ENCODE results near the gene MIA2. TPM values are rescaled to one million over a fixed set of nuclear protein-coding genes. Genes with fewer than 3 reads are reported as not detected.
"Not testable (repeated sequence)": the region's sequence is repeated elsewhere in the genome, so short reads cannot be mapped to it uniquely, and the experiment has no call there.

The MIA2 gene
- total and polyA plus RNA-seq, 9 of the 15 experiments (the other 6 are each of a cell fraction or from before 2014, with no cell fraction given): 6.0 to 21.8 (median 12.8) TPM

DNA sequence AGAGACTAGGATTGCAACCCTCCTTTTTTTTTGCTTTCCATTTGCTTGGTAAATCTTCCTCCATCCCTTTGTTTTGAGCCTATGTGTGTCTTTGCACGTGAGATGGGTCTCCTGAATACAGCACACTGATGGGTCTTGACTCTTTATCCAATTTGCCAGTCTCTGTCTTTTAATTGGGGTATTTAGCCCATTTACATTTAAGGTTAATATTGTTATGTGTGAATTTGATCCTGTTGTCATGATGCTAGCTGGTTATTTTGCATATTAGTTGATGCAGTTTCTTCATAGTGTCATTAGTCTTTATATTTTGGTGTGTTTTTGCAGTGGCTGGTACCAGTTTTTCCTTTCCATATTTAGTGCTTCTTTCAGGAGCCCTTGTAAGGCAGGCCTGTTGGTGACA, 23.7 kb downstream of the MIA2 start:
- H4K20me1 ChIP-seq (replicated peaks; ENCODE audit: control insufficient read depth, insufficient read depth, low read length); H3K36me3 ChIP-seq (ENCODE audit: control insufficient read depth, insufficient read depth, low read length); H3K9me1 ChIP-seq (ENCODE audit: control insufficient read depth, insufficient read depth, low read length); CTCF ChIA-PET (ENCODE audit: low intra/inter-chr PET ratio); H3K4me1 ChIP-seq (replicated peaks in 1 of 2; ENCODE audit: control insufficient read depth in 2 of 2, insufficient read depth in 2 of 2, low read length in 2 of 2); FAIRE-seq; in situ Hi-C loops (cut with MboI); ATAC-seq; POLR2A ChIA-PET; H3K9ac ChIP-seq (ENCODE audit: insufficient read depth in 1 of 2, low read depth in 2 of 2, low read length in 2 of 2); H3K27ac ChIP-seq (ENCODE audit: extremely low read depth, low read depth, low read length); H2AFZ ChIP-seq (ENCODE audit: low read depth, low read length); H3K4me2 ChIP-seq (ENCODE audit: insufficient read depth, low read length); H3K79me2 ChIP-seq (ENCODE audit: control insufficient read depth, insufficient read depth, low read length); DNase-seq (ENCODE audit: extremely low read depth in 1 of 4, low spot score in 3 of 4); intact Hi-C loops (cut with micrococcal nuclease); H3K9me3 ChIP-seq (replicated peaks; ENCODE audit: control insufficient read depth, insufficient read depth, low read depth, low read length); H3K4me3 ChIP-seq; BruUV-seq (replicated peaks); H3K27me3 ChIP-seq (ENCODE audit: control insufficient read depth in 2 of 2, insufficient read depth in 2 of 2, low read length in 2 of 2): not testable (repeated sequence)
- TF ChIP-seq ZNF507 (tag; conservative IDR thresholded peaks at IDR 0.05): peak; percentile 94
- TF ChIP-seq ZNF354B (CRISPR knock-in tag; IDR thresholded peaks at IDR 0.05): peak; percentile 38; the same call in 1 of the 2 replicates
- 20% methylated on average over 1 of the region's 1 CpG for WGBS (ENCODE audit: insufficient coverage, low coverage, missing lambda C conversion rate)

DNA sequence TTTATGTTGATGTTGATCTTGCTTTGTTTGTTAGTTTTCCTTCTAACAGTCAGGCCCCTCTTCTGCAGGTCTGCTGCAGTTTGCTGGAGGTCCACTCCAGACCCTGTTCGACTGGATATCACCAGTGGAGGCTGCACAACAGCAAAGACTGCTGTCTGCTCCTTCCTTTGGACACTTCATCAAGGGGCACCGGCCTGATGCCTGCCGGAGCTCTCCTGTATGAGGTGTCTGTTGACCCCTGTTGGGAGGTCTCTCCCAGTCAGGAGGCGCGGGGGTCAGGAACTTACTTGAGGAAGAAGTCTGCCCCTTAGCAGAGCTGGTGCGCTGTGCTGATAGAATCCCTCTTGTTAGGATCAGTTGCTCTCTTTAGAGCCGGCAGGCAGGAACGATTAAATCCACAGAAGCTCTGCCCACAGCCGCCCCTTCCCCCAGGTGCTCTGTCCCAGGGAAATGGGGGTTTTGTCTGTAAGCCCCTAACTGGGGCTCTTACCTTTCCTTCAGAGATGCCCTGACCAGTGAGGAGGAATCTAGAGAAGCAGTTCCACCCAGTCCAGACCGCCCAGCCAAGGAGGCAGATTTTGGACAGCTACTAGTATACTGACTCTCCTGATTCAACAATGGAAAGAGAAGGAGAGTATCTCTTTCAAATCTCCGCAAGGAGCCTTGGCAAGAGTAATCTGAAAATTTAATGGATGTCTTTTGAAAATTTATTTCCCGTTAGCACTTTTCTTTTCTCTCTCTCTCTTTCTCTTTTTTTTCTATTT, 25.2 kb downstream of the MIA2 start:
- no peaks in the 10 kb centered on the region for H3K27me3 ChIP-seq (ENCODE audit: control insufficient read depth in 2 of 2, insufficient read depth in 2 of 2, low read length in 2 of 2)
- no peaks in the 10 kb centered on the region for H3K9me1 ChIP-seq (ENCODE audit: control insufficient read depth, insufficient read depth, low read length)
- no peaks in the 10 kb centered on the region for H3K9me3 ChIP-seq (replicated peaks; ENCODE audit: control insufficient read depth, insufficient read depth, low read depth, low read length)
- POLR2A ChIA-PET: interaction anchor here (0.7 kb wide), 1 partner anchor 158 kb away, joined by 3 read pairs; no protein-coding TSS in a partner anchor
- ATAC-seq: peak; percentile 70
- H3K79me2 ChIP-seq (ENCODE audit: control insufficient read depth, insufficient read depth, low read length): no peaks in the 10 kb centered on the region
- no peak for DNase-seq (ENCODE audit: extremely low read depth in 1 of 4, low spot score in 3 of 4)
- no peak overlapping the region for H3K4me2 ChIP-seq (ENCODE audit: insufficient read depth, low read length)
- BruUV-seq (replicated peaks): no TSS peak
- 0 out of 2 replicates have a peak overlapping the region, but pooled peaks have one; percentile 24 for H2AFZ ChIP-seq (ENCODE audit: low read depth, low read length)
- H4K20me1 ChIP-seq (replicated peaks; ENCODE audit: control insufficient read depth, insufficient read depth, low read length): no peaks in the 10 kb centered on the region
- in situ Hi-C loops (cut with MboI): no loop called here
- WGBS (ENCODE audit: insufficient coverage, low coverage, missing lambda C conversion rate): 48% methylated on average over 8 of the region's 12 CpGs
- intact Hi-C loops (cut with micrococcal nuclease): no loop called here
- H3K4me1 ChIP-seq (replicated peaks in 1 of 2; ENCODE audit: control insufficient read depth in 2 of 2, insufficient read depth in 2 of 2, low read length in 2 of 2): no peaks in the 10 kb centered on the region
- H3K27ac ChIP-seq (ENCODE audit: extremely low read depth, low read depth, low read length): no peak overlapping the region
- H3K9ac ChIP-seq (ENCODE audit: insufficient read depth in 1 of 2, low read depth in 2 of 2, low read length in 2 of 2): no peak overlapping the region
- no peak for FAIRE-seq
- CTCF ChIA-PET (ENCODE audit: low intra/inter-chr PET ratio): no interaction called here
- H3K4me3 ChIP-seq: no peak overlapping the region
- no peaks in the 10 kb centered on the region for H3K36me3 ChIP-seq (ENCODE audit: control insufficient read depth, insufficient read depth, low read length)
- TF ChIP-seq, protein P1, sequence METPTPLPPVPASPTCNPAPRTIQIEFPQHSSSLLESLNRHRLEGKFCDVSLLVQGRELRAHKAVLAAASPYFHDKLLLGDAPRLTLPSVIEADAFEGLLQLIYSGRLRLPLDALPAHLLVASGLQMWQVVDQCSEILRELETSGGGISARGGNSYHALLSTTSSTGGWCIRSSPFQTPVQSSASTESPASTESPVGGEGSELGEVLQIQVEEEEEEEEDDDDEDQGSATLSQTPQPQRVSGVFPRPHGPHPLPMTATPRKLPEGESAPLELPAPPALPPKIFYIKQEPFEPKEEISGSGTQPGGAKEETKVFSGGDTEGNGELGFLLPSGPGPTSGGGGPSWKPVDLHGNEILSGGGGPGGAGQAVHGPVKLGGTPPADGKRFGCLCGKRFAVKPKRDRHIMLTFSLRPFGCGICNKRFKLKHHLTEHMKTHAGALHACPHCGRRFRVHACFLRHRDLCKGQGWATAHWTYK (CRISPR knock-in tag; IDR thresholded peaks at IDR 0.05): no peak
- TF ChIP-seq ADNP (tag; IDR thresholded peaks at IDR 0.05) (no peak), PTRF (tag; IDR thresholded peaks at IDR 0.05) (no peak)
- TF ChIP-seq, protein P2, sequence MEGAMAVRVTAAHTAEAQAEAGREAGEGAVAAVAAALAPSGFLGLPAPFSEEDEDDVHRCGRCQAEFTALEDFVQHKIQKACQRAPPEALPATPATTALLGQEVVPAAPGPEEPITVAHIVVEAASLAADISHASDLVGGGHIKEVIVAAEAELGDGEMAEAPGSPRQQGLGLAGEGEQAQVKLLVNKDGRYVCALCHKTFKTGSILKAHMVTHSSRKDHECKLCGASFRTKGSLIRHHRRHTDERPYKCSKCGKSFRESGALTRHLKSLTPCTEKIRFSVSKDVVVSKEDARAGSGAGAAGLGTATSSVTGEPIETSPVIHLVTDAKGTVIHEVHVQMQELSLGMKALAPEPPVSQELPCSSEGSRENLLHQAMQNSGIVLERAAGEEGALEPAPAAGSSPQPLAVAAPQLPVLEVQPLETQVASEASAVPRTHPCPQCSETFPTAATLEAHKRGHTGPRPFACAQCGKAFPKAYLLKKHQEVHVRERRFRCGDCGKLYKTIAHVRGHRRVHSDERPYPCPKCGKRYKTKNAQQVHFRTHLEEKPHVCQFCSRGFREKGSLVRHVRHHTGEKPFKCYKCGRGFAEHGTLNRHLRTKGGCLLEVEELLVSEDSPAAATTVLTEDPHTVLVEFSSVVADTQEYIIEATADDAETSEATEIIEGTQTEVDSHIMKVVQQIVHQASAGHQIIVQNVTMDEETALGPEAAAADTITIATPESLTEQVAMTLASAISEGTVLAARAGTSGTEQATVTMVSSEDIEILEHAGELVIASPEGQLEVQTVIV (CRISPR knock-in tag; IDR thresholded peaks at IDR 0.05; ENCODE audit: borderline replicate concordance): no peak
- TF ChIP-seq, protein P3, sequence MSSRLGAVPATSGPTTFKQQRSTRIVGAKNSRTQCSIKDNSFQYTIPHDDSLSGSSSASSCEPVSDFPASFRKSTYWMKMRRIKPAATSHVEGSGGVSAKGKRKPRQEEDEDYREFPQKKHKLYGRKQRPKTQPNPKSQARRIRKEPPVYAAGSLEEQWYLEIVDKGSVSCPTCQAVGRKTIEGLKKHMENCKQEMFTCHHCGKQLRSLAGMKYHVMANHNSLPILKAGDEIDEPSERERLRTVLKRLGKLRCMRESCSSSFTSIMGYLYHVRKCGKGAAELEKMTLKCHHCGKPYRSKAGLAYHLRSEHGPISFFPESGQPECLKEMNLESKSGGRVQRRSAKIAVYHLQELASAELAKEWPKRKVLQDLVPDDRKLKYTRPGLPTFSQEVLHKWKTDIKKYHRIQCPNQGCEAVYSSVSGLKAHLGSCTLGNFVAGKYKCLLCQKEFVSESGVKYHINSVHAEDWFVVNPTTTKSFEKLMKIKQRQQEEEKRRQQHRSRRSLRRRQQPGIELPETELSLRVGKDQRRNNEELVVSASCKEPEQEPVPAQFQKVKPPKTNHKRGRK (tag; IDR thresholded peaks at IDR 0.05): no peak
